HPDE6-E6E7 (cell line): ENCODE results near the gene HINT3.
A peak's percentile ranks its signal among the peaks of the same experiment; 100 is the strongest.
"Not testable (repeated sequence)": the region's sequence is repeated elsewhere in the genome, so short reads cannot be mapped to it uniquely, and the experiment has no call there.

Experiments
- DNase-seq: peaks from one replicate; pipeline ENCODE4 v3.0.0; 2011; ENCODE audit warnings: missing footprints; ENCODE audit errors: extremely low spot score

The HINT3 gene

DNA sequence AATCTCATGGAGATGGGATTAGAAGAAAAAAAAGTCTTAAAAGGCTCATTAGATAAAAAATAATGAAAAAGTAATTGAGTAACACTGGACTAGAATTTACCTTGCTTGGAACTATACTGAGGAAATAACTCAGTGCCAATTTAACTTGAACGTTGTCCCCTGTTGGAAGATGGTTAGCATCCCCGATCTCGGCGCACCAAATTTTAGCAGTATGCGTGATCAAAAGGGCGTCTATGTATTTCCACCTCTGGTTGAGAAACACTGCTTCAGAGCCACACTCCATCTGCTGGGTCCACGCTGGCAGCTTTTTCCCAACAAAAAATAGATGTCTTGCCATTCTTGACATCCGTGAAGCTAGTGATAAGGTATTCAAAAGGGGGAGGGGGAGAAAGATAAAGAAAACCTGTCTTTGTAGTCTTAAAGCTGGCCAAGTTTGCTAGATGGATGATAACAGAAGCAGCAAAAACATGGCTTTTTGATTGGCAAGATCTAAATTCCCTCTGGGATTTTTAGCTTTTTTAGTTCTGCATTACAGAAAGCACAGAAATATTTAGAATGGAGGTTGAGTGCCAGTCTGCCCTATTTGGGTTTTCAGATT lies 6.4 kb downstream of the HINT3 start:
- DNase-seq = no peak

DNA sequence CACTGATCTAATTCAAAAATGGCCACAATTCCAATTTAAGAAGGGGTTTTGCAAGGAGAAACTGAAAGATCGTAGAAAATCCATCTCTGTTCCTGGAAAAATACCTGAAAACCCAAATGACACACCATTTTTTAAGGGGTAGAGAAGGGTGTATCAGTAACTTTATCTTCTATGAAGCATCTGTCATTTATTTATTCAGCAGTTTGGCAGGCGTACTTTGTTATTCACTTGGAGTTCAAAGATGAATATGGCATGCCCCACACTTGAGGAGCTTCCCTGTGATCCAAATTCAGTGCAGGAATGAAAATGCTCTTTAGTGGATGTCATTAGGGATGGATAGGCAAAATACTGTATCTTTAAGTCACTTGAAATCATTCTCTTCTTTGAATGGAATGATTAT lies 7.2 kb downstream of the HINT3 start:
- no peak for DNase-seq

- DNase-seq = no peak
Measured at GRCh38 chr6:125966569-125966968, 10.0 kb downstream of the HINT3 start.

DNA sequence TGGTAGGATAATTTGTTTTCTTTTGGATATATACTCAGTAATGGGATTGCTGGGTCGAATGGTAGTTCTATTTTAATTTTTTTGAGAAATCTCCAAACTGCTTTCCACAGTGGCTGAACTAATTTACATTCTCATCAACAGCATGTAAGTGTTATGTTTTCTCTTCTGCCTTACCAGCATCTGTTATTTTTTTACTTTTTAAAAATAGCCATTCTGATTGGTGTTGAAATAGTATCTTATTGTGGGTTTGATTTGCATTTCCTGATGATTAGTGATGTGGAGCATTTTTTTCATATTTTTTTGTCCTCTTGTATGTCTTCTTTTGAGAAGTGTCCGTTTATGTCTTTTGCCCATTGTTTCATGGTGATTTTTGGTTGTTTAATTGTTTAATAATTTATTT lies 11.9 kb downstream of the HINT3 start:
- DNase-seq = no peak

DNA sequence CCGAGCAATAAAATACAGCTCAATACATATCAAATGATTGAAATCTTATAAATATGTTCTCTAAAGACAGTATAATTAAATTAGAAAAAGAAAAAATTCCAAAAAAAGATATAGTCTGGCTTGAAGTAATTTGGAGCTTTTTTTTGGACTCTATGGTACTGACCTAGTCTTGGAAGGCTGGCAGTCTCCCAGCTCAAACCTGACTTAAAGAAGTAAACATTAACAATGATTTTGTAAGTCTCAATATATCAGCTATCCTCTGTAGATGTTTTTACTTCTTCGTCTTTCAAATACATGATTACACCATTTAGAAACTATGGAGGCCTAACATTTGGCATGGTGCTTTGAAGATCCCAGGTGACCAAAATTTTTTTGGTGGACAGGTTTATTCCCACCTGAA lies 14.2 kb downstream of the HINT3 start:
- DNase-seq = no peak

GRCh38 chr6:125972478-125972877 lies 15.9 kb downstream of the HINT3 start:
- not testable (repeated sequence) for DNase-seq

DNA sequence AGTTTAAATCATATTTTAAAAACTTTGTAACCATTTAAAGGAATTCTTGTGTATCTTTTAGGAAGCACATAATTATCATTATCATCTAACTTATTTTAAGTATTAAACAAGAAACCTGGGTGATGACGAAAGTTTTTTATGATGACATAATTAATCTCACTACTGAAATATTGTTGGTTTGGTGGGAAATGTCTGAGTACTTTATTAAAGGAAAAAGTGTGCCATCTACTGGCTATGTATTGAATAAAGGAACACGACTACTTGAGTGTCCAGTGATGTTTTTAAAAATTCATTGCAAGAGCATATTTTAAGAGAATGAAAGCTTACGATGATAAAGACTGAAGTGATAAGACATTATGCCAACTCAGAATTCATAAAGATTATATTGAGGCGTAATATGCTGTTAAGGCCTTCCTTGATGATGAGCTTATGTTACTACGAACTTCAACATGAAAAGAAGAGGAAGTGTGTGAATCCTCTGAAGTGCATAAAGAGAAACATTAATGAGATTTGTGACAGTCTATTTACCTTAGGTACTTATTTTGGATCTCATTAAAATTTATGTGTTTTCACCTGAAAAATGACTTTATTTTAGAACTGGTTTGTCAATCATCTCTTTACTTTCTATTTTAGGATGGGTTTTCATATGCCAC lies 17.8 kb downstream of the HINT3 start:
- no peak for DNase-seq

DNA sequence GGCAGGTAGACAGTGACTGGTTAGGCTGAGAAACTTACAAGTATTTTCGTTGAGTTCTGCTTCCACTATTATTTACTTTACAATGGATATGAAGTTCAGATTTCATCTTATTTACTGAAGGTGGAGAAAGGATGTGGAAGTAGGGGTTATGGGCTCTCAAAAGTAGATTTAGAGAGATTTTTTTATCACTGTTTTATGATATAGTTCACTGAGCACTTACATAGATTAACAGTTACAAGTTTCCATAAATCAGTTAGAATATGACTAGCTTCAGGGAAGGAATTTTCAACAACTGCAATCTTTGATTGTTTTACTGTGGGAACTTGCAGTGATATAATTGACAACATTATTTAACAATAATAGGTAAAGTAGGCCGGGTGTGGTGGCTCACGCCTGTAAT lies 22.5 kb downstream of the HINT3 start:
- no peak for DNase-seq

DNA sequence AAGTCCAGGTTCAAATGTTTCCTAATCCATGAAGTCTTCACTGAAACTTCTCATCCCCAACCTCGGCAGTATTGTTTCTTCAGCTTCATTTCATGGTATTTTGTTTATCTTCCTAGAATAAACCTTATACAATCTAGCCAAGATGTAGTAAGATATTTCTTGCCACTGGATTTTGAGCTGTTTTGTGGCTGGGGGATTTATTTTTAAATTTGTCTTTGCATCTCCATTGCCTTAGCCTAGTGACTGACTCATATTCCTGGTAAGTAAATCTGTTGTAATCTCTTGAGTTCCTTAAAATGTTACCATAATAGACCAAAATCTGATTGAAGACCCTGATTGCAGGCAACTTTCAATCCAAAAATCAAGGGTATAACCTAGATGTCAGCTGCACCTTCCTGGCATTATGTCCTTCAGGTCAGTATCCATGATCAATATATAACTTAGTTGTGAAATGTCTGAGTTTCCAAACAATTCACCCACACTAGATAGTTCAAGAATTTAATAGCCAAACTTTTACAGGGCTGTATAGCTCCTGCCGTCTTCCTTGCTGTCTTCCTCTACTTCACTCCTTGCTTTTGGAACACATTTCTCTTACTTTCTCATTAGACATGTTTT lies 25.1 kb downstream of the HINT3 start:
- no peak for DNase-seq

- DNase-seq = no peak
Measured at GRCh38 chr6:125983246-125983945, 26.8 kb downstream of the HINT3 start.

DNA sequence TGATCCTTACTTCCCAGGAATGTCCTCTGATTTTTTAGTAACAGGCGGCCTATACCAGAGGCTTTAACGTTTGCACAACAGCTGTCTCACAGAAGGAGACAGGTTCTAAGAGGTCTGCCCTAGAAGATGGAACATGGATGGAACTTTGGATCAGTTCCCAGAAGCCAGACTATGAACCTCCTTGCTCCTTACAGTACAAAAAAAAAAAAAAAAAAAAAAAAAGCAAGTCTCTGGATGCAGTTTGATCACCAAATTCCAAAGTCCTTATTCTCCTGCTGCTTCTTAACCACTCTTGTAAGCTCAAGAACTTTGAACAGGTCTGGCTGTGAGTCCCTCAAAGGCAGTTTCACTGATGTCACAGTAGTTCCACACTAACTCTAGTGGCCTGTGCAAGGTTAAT lies 27.7 kb downstream of the HINT3 start:
- DNase-seq = no peak

DNA sequence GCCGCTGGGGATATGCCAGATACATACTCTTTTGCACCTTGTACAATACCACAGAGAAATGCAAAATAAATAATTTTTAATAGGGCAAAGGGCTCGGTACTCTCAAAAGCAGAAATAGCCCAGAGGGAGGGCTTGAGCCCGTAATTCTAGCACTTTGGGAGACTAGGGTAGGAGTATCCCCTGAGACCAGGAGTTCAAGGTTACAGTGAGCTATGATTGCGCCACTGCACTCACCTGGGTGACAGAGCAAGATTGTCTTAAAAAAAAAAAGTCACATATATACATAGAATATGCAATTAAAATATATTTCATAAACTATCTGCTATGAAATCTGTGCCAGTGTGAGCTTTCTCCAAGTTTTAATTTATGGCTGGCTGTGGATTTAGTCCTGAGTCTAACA lies 29.0 kb downstream of the HINT3 start:
- no peak for DNase-seq

- no peak for DNase-seq
Measured at GRCh38 chr6:125985979-125986300, 29.4 kb downstream of the HINT3 start.

GRCh38 chr6:125986301-125987025 lies 29.9 kb downstream of the HINT3 start, which contains the start of gene TRMT11:
TSS of gene TRMT11 (plus strand) at chr6:125986540. CDS start at chr6:125986551, 11 bp downstream.
- peak; percentile 92 for DNase-seq

DNA sequence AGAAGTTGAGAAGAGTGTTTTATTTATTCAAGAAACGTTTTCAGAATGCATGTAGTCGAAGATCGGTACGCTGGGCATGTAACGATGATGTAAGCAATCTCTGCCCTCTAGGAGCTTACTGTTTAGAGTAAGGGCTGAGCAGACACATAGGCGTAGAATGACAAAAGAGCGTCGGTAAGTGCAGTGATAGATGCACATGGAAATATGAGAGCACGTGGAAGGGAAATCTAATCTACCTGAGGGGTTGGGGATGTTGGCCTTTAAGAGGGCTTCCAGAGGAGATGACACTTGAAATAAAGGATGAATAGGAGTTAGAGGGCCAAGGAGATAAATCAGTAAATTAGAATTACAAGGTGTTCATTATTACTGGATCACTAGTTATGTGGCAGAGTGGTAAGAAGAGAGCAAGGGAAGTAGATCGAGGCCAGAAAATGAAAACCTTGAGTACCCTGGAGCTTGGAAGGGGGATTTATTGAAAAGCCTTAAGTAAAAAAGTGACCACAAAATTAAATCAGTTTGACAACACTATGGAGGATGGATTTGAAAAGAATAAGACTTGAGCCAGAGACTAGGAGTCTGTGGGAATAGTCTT lies 30.6 kb downstream of the HINT3 start:
- no peak for DNase-seq

DNA sequence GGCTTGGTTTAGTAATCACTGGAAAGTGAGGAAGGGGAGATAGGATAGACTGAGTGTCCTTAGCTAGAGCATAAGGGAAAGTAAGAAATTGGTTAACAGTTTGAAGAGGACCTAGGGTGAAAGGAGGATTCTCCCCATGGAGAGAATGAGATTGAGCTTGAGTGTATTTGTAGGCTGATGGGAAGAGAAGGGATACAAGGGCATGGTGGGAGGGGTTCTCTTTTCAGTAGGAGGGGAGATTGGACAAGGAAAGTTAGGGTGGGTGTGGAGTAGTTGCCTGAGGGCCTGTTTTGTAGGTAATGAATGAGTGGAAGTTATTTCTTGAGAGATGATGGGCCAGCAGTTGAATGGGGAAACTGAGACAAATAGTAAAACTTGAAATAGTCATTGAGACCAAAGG lies 31.7 kb downstream of the HINT3 start:
- no peak for DNase-seq

- DNase-seq = no peak
Measured at GRCh38 chr6:125989631-125990030, 33.1 kb downstream of the HINT3 start.

GRCh38 chr6:125991653-125992052 lies 35.1 kb downstream of the HINT3 start:
- no peak for DNase-seq

DNA sequence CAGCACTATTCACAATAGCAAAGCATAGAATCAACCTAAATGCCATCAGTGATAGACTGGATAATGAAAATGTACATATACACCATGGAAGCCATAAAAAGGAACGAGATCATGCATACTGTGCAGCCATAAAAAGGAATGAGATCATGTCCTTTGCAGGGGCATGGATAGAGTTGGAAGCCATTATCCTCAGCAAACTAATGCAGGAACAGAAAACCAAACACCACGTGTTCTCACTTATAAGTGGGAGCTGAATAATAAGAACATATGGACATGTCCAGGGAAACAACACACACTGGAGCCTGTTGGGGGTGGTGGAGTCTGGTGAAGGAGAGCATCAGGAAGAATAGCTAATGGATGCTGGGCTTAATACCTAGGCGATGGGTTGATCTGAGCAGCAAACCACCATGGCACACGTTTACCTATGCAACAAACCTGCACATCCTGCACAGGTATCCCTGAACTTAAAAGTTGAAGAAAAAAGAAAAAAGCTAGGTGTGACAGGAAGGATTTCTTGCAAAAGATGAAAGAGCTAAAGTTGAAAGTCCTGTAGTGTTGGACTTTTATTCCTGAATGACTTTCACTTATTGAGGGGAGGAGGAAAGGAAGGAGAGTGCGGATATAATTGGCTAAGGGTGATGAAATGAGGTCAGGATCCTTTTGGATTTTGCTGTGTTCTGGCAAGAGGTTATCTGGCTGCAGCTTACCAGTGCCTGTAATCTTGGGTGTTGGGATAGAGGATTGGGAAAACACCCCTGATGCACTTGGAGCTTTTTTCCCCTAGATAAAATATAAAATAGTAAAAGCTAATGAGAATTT lies 38.3 kb downstream of the HINT3 start:
- no peak for DNase-seq

- DNase-seq = peak; percentile 50
Measured at GRCh38 chr6:125995972-125996580, 39.5 kb downstream of the HINT3 start.
